Measurements from ENCODE around the gene ANKZF1. TPM values are rescaled to one million over a fixed set of nuclear protein-coding genes. Genes with fewer than 3 reads are reported as not detected.

The ANKZF1 gene
- total RNA-seq, 1 experiment from 2014 or later = 36.2 TPM

DNA sequence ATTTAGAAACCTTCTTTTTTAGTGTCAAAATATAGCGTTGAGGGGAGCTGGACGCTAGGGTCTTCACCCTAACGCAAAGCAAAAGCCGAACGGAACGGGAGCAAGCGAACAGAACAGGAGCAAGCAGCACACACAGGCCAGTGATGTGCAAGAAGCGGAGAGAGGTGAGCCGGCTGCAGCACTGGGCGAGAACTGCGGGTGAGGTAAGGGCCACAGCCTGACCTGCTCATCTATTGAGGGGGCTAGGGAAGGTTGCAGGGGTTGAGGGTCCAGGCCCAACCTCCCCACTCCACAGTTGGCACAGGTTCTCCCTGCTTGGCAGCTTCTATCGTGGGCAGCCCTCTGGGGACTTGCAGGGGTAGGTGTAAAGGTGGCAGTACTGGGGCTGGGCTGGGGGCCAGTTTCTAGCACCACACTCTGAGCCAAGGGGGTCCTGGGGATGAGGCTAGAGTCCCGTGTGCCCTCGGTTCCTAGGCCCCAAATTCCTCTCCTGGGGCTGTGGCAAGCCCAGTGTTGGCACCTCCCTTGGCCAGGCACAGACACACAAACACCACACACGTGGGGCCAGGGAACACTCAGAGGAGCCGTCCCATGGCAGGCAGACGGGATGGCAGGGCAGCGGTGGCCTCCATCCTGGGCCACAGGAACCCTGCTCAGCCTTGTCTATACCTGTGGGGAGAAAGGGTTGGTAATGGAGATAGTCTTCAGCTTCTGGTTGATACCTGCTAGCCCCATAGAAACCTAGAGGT, 9.6 kb upstream of the ANKZF1 start:
- no peak overlapping the region; the same call in 1 of the 2 replicates for H3K27ac ChIP-seq (ENCODE audit: low read length)
- in situ Hi-C loops (cut with HindIII; ENCODE audit: low pct_unique_long_range_greater_than_20kb, low sequenced_read_pairs) = no loop called here
- DNase-seq (ENCODE audit: low read depth, low spot score) = no peak
- ChIA-PET POLR2A (no interaction called here), CTCF (no interaction called here)
- no peak for ATAC-seq
- H3K4me1 ChIP-seq (ENCODE audit: control insufficient read depth, insufficient read depth, low read length) = peaks cover 10% of the 10 kb centered on the region
- BruUV-seq (replicated peaks) = no TSS peak
- TF ChIP-seq TCF7L2 (IDR thresholded peaks at IDR 0.05; ENCODE audit: low read depth, low read length) = no peak
- TF ChIP-seq, protein P1, sequence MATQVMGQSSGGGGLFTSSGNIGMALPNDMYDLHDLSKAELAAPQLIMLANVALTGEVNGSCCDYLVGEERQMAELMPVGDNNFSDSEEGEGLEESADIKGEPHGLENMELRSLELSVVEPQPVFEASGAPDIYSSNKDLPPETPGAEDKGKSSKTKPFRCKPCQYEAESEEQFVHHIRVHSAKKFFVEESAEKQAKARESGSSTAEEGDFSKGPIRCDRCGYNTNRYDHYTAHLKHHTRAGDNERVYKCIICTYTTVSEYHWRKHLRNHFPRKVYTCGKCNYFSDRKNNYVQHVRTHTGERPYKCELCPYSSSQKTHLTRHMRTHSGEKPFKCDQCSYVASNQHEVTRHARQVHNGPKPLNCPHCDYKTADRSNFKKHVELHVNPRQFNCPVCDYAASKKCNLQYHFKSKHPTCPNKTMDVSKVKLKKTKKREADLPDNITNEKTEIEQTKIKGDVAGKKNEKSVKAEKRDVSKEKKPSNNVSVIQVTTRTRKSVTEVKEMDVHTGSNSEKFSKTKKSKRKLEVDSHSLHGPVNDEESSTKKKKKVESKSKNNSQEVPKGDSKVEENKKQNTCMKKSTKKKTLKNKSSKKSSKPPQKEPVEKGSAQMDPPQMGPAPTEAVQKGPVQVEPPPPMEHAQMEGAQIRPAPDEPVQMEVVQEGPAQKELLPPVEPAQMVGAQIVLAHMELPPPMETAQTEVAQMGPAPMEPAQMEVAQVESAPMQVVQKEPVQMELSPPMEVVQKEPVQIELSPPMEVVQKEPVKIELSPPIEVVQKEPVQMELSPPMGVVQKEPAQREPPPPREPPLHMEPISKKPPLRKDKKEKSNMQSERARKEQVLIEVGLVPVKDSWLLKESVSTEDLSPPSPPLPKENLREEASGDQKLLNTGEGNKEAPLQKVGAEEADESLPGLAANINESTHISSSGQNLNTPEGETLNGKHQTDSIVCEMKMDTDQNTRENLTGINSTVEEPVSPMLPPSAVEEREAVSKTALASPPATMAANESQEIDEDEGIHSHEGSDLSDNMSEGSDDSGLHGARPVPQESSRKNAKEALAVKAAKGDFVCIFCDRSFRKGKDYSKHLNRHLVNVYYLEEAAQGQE (IDR thresholded peaks at IDR 0.05; ENCODE audit: insufficient read depth in 1 of 2, low read depth in 2 of 2, low read length in 1 of 2) = no peak
- TF ChIP-seq POLR2AphosphoS5 (IDR thresholded peaks at IDR 0.05; ENCODE audit: low read depth, low read length) = no peak
- TF ChIP-seq CTCF (IDR thresholded peaks at IDR 0.05) = no peak
- TF ChIP-seq SIN3A (IDR thresholded peaks at IDR 0.05; ENCODE audit: borderline replicate concordance, insufficient read depth, low read depth, low read length) = no peak
- H3K27me3 ChIP-seq (ENCODE audit: control insufficient read depth, insufficient read depth, low read length) = no peaks in the 10 kb centered on the region
- H3K9me3 ChIP-seq (ENCODE audit: control insufficient read depth, insufficient read depth, low read depth, low read length) = no peaks in the 10 kb centered on the region
- H3K36me3 ChIP-seq (ENCODE audit: control insufficient read depth, insufficient read depth, low read length) = peaks cover 5% of the 10 kb centered on the region; the same call in 1 of the 2 replicates
- intact Hi-C loops (cut with micrococcal nuclease; ENCODE audit: unreplicated experiment) = loop anchor here (10.0 kb wide), 1 partner anchor 55 kb away; the partner anchor contains the start of gene NHEJ1
- no peak overlapping the region for H3K4me3 ChIP-seq (ENCODE audit: low read depth in 2 of 2, low read length in 2 of 2)

- no peak overlapping the region for H3K27ac ChIP-seq (ENCODE audit: low read length)
- in situ Hi-C loops (cut with HindIII; ENCODE audit: low pct_unique_long_range_greater_than_20kb, low sequenced_read_pairs) = no loop called here
- TF ChIP-seq SIN3A (IDR thresholded peaks at IDR 0.05; ENCODE audit: borderline replicate concordance, insufficient read depth, low read depth, low read length) (no peak), POLR2AphosphoS5 (IDR thresholded peaks at IDR 0.05; ENCODE audit: low read depth, low read length) (no peak), CTCF (IDR thresholded peaks at IDR 0.05) (no peak), TCF7L2 (IDR thresholded peaks at IDR 0.05; ENCODE audit: low read depth, low read length) (no peak)
- TF ChIP-seq, protein P1 (IDR thresholded peaks at IDR 0.05; ENCODE audit: insufficient read depth in 1 of 2, low read depth in 2 of 2, low read length in 1 of 2) = no peak
- ATAC-seq = no peak
- intact Hi-C loops (cut with micrococcal nuclease; ENCODE audit: unreplicated experiment) = no loop called here
- ChIA-PET POLR2A (no interaction called here), CTCF (no interaction called here)
- no TSS peak for BruUV-seq (replicated peaks)
- H3K4me1 ChIP-seq (ENCODE audit: control insufficient read depth, insufficient read depth, low read length) = peaks cover 10% of the 10 kb centered on the region
- DNase-seq (ENCODE audit: low read depth, low spot score) = no peak
- H3K9me3 ChIP-seq (ENCODE audit: control insufficient read depth, insufficient read depth, low read depth, low read length) = no peaks in the 10 kb centered on the region
- H3K4me3 ChIP-seq (ENCODE audit: low read depth in 2 of 2, low read length in 2 of 2) = no peak overlapping the region
- H3K36me3 ChIP-seq (ENCODE audit: control insufficient read depth, insufficient read depth, low read length) = peaks cover 5% of the 10 kb centered on the region; the same call in 1 of the 2 replicates
- no peaks in the 10 kb centered on the region for H3K27me3 ChIP-seq (ENCODE audit: control insufficient read depth, insufficient read depth, low read length)
These were observed 8.8 kb upstream of the ANKZF1 start for GRCh38 chr2:219220652-219221402.
